IMR-90 (cell line): ENCODE data around the gene ZGRF1. TPM values are rescaled to one million over a fixed set of nuclear protein-coding genes. Genes with fewer than 3 reads are reported as not detected.

Source experiments
- ATAC-seq: fragments of 200-7000 bp; cut with Tn5 transposase; 2 replicates; pipeline ENCODE4 v1.9.1; 2020; ENCODE audit warnings: low read depth, mild to moderate bottlenecking, moderate library complexity
- BruUV-seq: library from RNA; stranded (reverse); fragments of 400-500 nt; replicated peaks from 2 replicates; lab custom pipeline; 2021; lab: Mats Ljungman, UMichigan
- CTCF ChIA-PET: fragments of 300-600 bp; formaldehyde crosslinking; extraction: SDS; loops from one replicate; lab custom pipeline; 2021; ENCODE audit warnings: antibody characterized with exemption; lab: Yijun Ruan, JAX
- POLR2A ChIA-PET: fragments of 300-600 bp; sonication (Branson Sonifier 250); formaldehyde crosslinking; loops from one replicate; lab custom pipeline; 2022; ENCODE audit warnings: antibody characterized with exemption; ENCODE audit not compliant: unreplicated experiment; lab: Charles Lee
- DNase-seq: peaks from one replicate; pipeline ENCODE4 v3.0.0; 2013
- H2AFZ ChIP-seq: replicated peaks from 2 replicates; pipeline ENCODE3; 2013; ENCODE audit warnings: low read length, mild to moderate bottlenecking; ENCODE audit not compliant: poor library complexity
- H2AK5ac ChIP-seq: 2 replicates; pipeline ENCODE4 v1.6.1; 2013; ENCODE audit warnings: low read depth, low read length, inconsistent platforms
- H2AK9ac ChIP-seq: replicated peaks from 2 replicates; pipeline ENCODE3; 2013; ENCODE audit warnings: mild to moderate bottlenecking, low read depth, low read length, moderate library complexity; ENCODE audit not compliant: poor library complexity
- H2BK120ac ChIP-seq: 2 replicates; pipeline ENCODE4 v1.6.1; 2013; ENCODE audit warnings: low read depth, low read length, inconsistent platforms
- H2BK15ac ChIP-seq: 3 replicates; pipeline ENCODE4 v1.6.1; 2013; ENCODE audit warnings: low read depth, low read length, inconsistent platforms
- H2BK20ac ChIP-seq: 2 replicates; pipeline ENCODE4 v1.6.1; 2013; ENCODE audit warnings: low read depth, mild to moderate bottlenecking, inconsistent platforms, low read length, moderate library complexity
- H2BK5ac ChIP-seq: 2 replicates; pipeline ENCODE4 v1.6.1; 2013; ENCODE audit warnings: mild to moderate bottlenecking, low read depth, low read length, inconsistent platforms; ENCODE audit not compliant: poor library complexity, severe bottlenecking
- H3K14ac ChIP-seq: replicated peaks from 2 replicates; pipeline ENCODE4 v1.6.1; 2013; ENCODE audit warnings: low read depth, low read length, inconsistent platforms
- H3K18ac ChIP-seq: 2 replicates; pipeline ENCODE4 v1.6.1; 2013; ENCODE audit warnings: low read depth, low read length, control low read depth
- H3K23ac ChIP-seq: 2 replicates; pipeline ENCODE4 v1.6.1; 2013; ENCODE audit warnings: low read depth, low read length, inconsistent platforms
- H3K27ac ChIP-seq: 2 replicates; pipeline ENCODE4 v1.5.1; 2013; ENCODE audit warnings: mild to moderate bottlenecking, control low read depth, low read length; ENCODE audit not compliant: insufficient read depth
- H3K27me3 ChIP-seq: 2 replicates; pipeline ENCODE4 v1.6.1; 2013; ENCODE audit warnings: low read length; ENCODE audit not compliant: control insufficient read depth, insufficient read depth
- H3K36me3 ChIP-seq: 2 replicates; pipeline ENCODE4 v1.6.1; 2013; ENCODE audit warnings: low read length, mixed read lengths; ENCODE audit not compliant: control insufficient read depth, insufficient read depth
- H3K4ac ChIP-seq: 2 replicates; pipeline ENCODE4 v1.6.1; 2013; ENCODE audit warnings: low read depth, low read length, inconsistent platforms
- H3K4me1 ChIP-seq: 2 replicates; pipeline ENCODE4 v1.6.1; 2013; ENCODE audit warnings: low read length, mixed read lengths; ENCODE audit not compliant: control insufficient read depth, insufficient read depth
- H3K4me2 ChIP-seq: 2 replicates; pipeline ENCODE4 v1.6.1; 2013; ENCODE audit warnings: low read depth, mild to moderate bottlenecking, control low read depth, low read length, moderate library complexity
- H3K4me3 ChIP-seq: 2 replicates; pipeline ENCODE4 v1.5.1; 2013; ENCODE audit warnings: low read depth, mild to moderate bottlenecking, control low read depth, low read length, moderate library complexity; ENCODE audit not compliant: insufficient read depth
- H3K56ac ChIP-seq: 2 replicates; pipeline ENCODE4 v1.6.1; 2013; ENCODE audit warnings: low read length, inconsistent platforms; ENCODE audit not compliant: insufficient read depth; ENCODE audit errors: extremely low read depth
- H3K79me1 ChIP-seq, 2 experiments: 2 replicates each; pipeline ENCODE4 v1.6.1; 2013; ENCODE audit warnings: low read length in 2 of 2, inconsistent platforms in 1 of 2, low read depth in 1 of 2
- H3K9ac ChIP-seq: 2 replicates; pipeline ENCODE4 v1.6.1; 2013; ENCODE audit warnings: low read depth, low read length, control low read depth
- H3K9me1 ChIP-seq: 2 replicates; pipeline ENCODE4 v1.6.1; 2013; ENCODE audit warnings: low read length, inconsistent platforms; ENCODE audit not compliant: insufficient read depth
- H3K9me3 ChIP-seq: 2 replicates; pipeline ENCODE4 v1.6.1; 2013; ENCODE audit warnings: low read length; ENCODE audit not compliant: control insufficient read depth, insufficient read depth
- H4K20me1 ChIP-seq: 2 replicates; pipeline ENCODE4 v1.6.1; 2013; ENCODE audit warnings: low read length, inconsistent platforms; ENCODE audit not compliant: insufficient read depth
- H4K5ac ChIP-seq: 2 replicates; pipeline ENCODE4 v1.6.1; 2013; ENCODE audit warnings: mild to moderate bottlenecking, low read depth, low read length, control low read depth
- H4K8ac ChIP-seq, 2 experiments: 2 replicates each; pipeline ENCODE4 v1.6.1; 2013; ENCODE audit warnings: low read depth in 2 of 2, low read length in 2 of 2, control low read depth in 1 of 2, inconsistent platforms in 1 of 2
- H4K91ac ChIP-seq: 2 replicates; pipeline ENCODE4 v1.6.1; 2013; ENCODE audit warnings: low read depth, low read length, inconsistent platforms; ENCODE audit not compliant: insufficient read depth
- BHLHE40 ChIP-seq: fragments of 150-350 bp; IDR thresholded peaks from 2 replicates; pipeline ENCODE4 v1.6.1; 2016; ENCODE audit warnings: mild to moderate bottlenecking, low read depth, low read length
- CEBPB ChIP-seq: IDR thresholded peaks from 2 replicates; pipeline ENCODE4 v1.6.1; 2012; ENCODE audit warnings: low read depth, low read length, improper control_type of control experiment
- CHD1 ChIP-seq: IDR thresholded peaks from 2 replicates; pipeline ENCODE4 v1.6.1; 2012; ENCODE audit warnings: low read depth, low read length, improper control_type of control experiment
- FOS ChIP-seq: fragments of 150-350 bp; IDR thresholded peaks from 2 replicates; pipeline ENCODE4 v1.6.1; 2016; ENCODE audit warnings: low read depth, low read length
- MAFK ChIP-seq: IDR thresholded peaks from 2 replicates; pipeline ENCODE4 v1.6.1; 2012; ENCODE audit warnings: low read depth, low read length, improper control_type of control experiment
- MAZ ChIP-seq: IDR thresholded peaks from 2 replicates; pipeline ENCODE4 v1.6.1; 2012; ENCODE audit warnings: low read depth, mild to moderate bottlenecking, low read length, improper control_type of control experiment, moderate library complexity, borderline replicate concordance
- NFE2L2 ChIP-seq: fragments of 150-350 bp; IDR thresholded peaks from 2 replicates; pipeline ENCODE4 v1.6.1; 2016; ENCODE audit warnings: low read depth, mild to moderate bottlenecking, low read length
- POLR2A ChIP-seq: IDR thresholded peaks from 2 replicates; pipeline ENCODE4 v1.6.1; 2012; ENCODE audit warnings: mild to moderate bottlenecking, low read depth, low read length
- RAD21 ChIP-seq: IDR thresholded peaks from 2 replicates; pipeline ENCODE4 v1.6.1; 2012; ENCODE audit warnings: low read length, improper control_type of control experiment
- RCOR1 ChIP-seq: IDR thresholded peaks from 2 replicates; pipeline ENCODE4 v1.6.1; 2012; ENCODE audit warnings: mild to moderate bottlenecking, low read length, improper control_type of control experiment; ENCODE audit not compliant: insufficient replicate concordance
- RFX5 ChIP-seq: IDR thresholded peaks from 2 replicates; pipeline ENCODE4 v1.8.0; 2012; ENCODE audit warnings: low read depth, mild to moderate bottlenecking, low read length, moderate library complexity
- SMC3 ChIP-seq: fragments of 150-350 bp; IDR thresholded peaks from 2 replicates; pipeline ENCODE4 v1.6.1; 2016; ENCODE audit warnings: low read depth, mild to moderate bottlenecking, antibody characterized with exemption, low read length, moderate library complexity
- WGBS, 2 experiments: methylation state at CpG; one replicate each; pipeline versions ENCODE4 v1.1.5 to v1.1.7; 2013; ENCODE audit warnings: missing lambda C conversion rate in 2 of 2; ENCODE audit not compliant: insufficient read length in 1 of 2; ENCODE audit errors: extremely low coverage in 2 of 2; 5-methylcytosine and 5-hydroxymethylcytosine counted together
- dilution Hi-C: fragments of 300-500 bp; cut with HindIII; formaldehyde crosslinking; loops from one replicate; pipeline ENCODE4 v1.14.3; 2018; ENCODE audit warnings: low sequenced_read_pairs; ENCODE audit not compliant: unreplicated experiment
- in situ Hi-C: fragments of 300-500 bp; cut with MboI; formaldehyde crosslinking; loops from 3 replicates; pipeline ENCODE4 v1.14.3; 2019; ENCODE audit warnings: low sequenced_read_pairs, inconsistent platforms, mixed read lengths
- intact Hi-C: fragments of 100-400 bp; cut with micrococcal nuclease; formaldehyde crosslinking; loops from 2 replicates; pipeline ENCODE4 v1.10.0; 2022
- polyA plus RNA-seq, 3 experiments: library from polyadenylated mRNA; depleted of rRNA; stranded (reverse); fragments of >200 nt; gene quantifications; 2 replicates each; pipeline ENCODE4 v1.2.3, GENCODE V29; 2012; ENCODE audit warnings: low replicate concordance in 1 of 3
- total RNA-seq: library from RNA; depleted of rRNA; stranded (reverse); fragments of >200 nt; gene quantifications from 2 replicates; pipeline ENCODE4 v1.2.3, GENCODE V29; 2012
- TF ChIP-seq, protein P1 (sequence below): fragments of 150-350 bp; IDR thresholded peaks from 2 replicates; pipeline ENCODE4 v1.6.1; 2017; ENCODE audit warnings: mild to moderate bottlenecking, antibody characterized with exemption, low read length, low read depth
- TF ChIP-seq, protein P2 (sequence below): fragments of 150-350 bp; IDR thresholded peaks from 2 replicates; pipeline ENCODE4 v1.6.1; 2016; ENCODE audit warnings: low read depth, mild to moderate bottlenecking, low read length, moderate library complexity, borderline replicate concordance
- TF ChIP-seq, protein P3 (sequence below): conservative IDR thresholded peaks from 2 replicates; pipeline ENCODE4 v1.5.1; 2012; ENCODE audit warnings: mild to moderate bottlenecking, low read depth, low read length, improper control_type of control experiment

The ZGRF1 gene
- total and polyA plus RNA-seq, 2 of the 4 experiments (the other 2 are of a cell fraction), result 2.8 to 5.6 TPM

DNA sequence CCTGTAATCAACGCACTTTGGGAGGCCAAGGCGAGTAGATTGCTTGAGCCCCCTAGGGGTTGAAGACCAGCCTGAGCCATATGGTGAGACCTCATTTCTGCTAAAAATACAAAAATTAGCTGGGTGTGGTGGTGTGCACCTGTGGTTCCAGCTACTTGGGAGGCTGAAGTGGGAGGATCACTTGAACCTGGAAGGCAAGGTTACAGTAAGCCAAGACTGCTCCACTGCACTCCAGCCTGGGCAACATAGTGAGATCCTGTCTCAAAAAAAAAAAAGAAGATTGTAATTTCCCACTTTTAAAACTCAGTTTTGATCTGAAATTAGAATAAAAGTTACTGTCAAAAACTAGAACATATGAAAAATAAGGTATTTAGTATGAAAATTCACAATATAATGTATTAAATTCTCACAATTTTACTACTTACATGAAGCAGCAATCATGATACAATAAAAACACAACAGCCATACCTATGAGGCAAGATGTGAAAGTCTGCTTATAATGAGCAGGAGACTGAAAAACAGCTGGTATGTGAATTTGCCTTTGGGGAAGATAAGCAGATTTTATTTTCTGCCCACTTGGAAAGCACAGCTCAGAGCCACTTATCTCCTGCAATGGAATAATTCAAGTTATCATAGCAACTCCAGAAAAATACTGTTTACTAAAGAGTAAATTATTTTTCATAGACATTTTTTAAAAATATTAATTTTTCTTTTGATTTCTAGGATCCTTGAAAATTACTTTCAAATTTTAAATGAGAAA, 50.6 kb downstream of the ZGRF1 start:
- Histone ChIP-seq H2BK15ac (no peak overlapping the region), H3K18ac (no peak overlapping the region), H3K27me3 (no peaks in the 10 kb centered on the region), H4K20me1 (no peaks in the 10 kb centered on the region), H3K9me3 (no peaks in the 10 kb centered on the region), H3K4ac (no peak overlapping the region), H3K56ac (no peak overlapping the region), H2BK20ac (no peak overlapping the region), H2BK5ac (no peak overlapping the region), H4K8ac (no peak overlapping the region), H3K4me1 (0 out of 2 replicates have a peak, but pooled peaks cover 2% of the 10 kb centered on the region), H4K5ac (no peak overlapping the region), H3K14ac (no peak overlapping the region), H3K79me1 (no peaks in the 10 kb centered on the region), H3K27ac (no peak overlapping the region), H3K23ac (no peak overlapping the region), H3K4me3 (no peak overlapping the region), H3K9me1 (no peaks in the 10 kb centered on the region), H3K4me2 (no peak overlapping the region), H2AK9ac (no peak overlapping the region), H2AK5ac (no peak overlapping the region), H3K36me3 (no peaks in the 10 kb centered on the region), H4K91ac (no peak overlapping the region), H3K9ac (no peak overlapping the region), H2BK120ac (no peak overlapping the region), H2AFZ (no peak overlapping the region)
- no CpG with 5 or more reads among the region's 2 CpGs for WGBS, 2 experiments
- in situ Hi-C loops (no loop called here), intact Hi-C loops (no loop called here), dilution Hi-C loops (no loop called here)
- ChIA-PET POLR2A (no interaction called here), CTCF (interaction anchor here (0.5 to 1.2 kb wide), 4 partner anchors 19 to 264 kb away, joined by 3 to 4 read pairs (median 3); no protein-coding TSS in a partner anchor)
- DNase-seq (no peak), ATAC-seq (no peak)
- no TSS peak for BruUV-seq
- TF ChIP-seq MAFK (no peak), NFE2L2 (no peak), FOS (no peak), RCOR1 (no peak), MAZ (no peak), CHD1 (no peak), SMC3 (no peak), BHLHE40 (no peak), CEBPB (no peak), RFX5 (no peak), RAD21 (no peak), POLR2A (no peak)
- TF ChIP-seq, protein P1, sequence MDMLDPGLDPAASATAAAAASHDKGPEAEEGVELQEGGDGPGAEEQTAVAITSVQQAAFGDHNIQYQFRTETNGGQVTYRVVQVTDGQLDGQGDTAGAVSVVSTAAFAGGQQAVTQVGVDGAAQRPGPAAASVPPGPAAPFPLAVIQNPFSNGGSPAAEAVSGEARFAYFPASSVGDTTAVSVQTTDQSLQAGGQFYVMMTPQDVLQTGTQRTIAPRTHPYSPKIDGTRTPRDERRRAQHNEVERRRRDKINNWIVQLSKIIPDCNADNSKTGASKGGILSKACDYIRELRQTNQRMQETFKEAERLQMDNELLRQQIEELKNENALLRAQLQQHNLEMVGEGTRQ, result no peak
- TF ChIP-seq, protein P2, sequence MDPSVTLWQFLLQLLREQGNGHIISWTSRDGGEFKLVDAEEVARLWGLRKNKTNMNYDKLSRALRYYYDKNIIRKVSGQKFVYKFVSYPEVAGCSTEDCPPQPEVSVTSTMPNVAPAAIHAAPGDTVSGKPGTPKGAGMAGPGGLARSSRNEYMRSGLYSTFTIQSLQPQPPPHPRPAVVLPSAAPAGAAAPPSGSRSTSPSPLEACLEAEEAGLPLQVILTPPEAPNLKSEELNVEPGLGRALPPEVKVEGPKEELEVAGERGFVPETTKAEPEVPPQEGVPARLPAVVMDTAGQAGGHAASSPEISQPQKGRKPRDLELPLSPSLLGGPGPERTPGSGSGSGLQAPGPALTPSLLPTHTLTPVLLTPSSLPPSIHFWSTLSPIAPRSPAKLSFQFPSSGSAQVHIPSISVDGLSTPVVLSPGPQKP, result no peak
- TF ChIP-seq, protein P3, sequence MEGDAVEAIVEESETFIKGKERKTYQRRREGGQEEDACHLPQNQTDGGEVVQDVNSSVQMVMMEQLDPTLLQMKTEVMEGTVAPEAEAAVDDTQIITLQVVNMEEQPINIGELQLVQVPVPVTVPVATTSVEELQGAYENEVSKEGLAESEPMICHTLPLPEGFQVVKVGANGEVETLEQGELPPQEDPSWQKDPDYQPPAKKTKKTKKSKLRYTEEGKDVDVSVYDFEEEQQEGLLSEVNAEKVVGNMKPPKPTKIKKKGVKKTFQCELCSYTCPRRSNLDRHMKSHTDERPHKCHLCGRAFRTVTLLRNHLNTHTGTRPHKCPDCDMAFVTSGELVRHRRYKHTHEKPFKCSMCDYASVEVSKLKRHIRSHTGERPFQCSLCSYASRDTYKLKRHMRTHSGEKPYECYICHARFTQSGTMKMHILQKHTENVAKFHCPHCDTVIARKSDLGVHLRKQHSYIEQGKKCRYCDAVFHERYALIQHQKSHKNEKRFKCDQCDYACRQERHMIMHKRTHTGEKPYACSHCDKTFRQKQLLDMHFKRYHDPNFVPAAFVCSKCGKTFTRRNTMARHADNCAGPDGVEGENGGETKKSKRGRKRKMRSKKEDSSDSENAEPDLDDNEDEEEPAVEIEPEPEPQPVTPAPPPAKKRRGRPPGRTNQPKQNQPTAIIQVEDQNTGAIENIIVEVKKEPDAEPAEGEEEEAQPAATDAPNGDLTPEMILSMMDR, result no peak
